OCI-LY3 (cell line): ENCODE measurements around the gene FBH1.
A peak's percentile ranks its signal among the peaks of the same experiment; 100 is the strongest.

Experiments
- H2AFZ ChIP-seq: fragments of 200-600, 300-600 bp; shearing (Covaris generic); 2 replicates; pipeline ENCODE4 v1.6.0; 2014; ENCODE audit warnings: antibody characterized with exemption, low read depth, low read length
- H3K27ac ChIP-seq: fragments of 200-600, 300-600 bp; sonication (generic); 2 replicates; pipeline ENCODE4 v1.5.1; 2014; ENCODE audit warnings: mild to moderate bottlenecking, low read length, moderate library complexity, mixed read lengths
- H3K27me3 ChIP-seq: fragments of 200-600, 300-600 bp; sonication (generic); 2 replicates; pipeline ENCODE4 v1.6.1; 2014; ENCODE audit warnings: low read depth, low read length, mixed read lengths
- H3K36me3 ChIP-seq: fragments of 200-600, 300-600 bp; sonication (generic); replicated peaks from 2 replicates; pipeline ENCODE3; 2014; ENCODE audit warnings: low read depth, low read length, mixed read lengths
- H3K4me1 ChIP-seq: fragments of 300-600, 200-600 bp; sonication (generic); 2 replicates; pipeline ENCODE4 v1.6.1; 2014; ENCODE audit warnings: low read length, mixed read lengths
- H3K4me2 ChIP-seq: fragments of 200-600, 300-600 bp; sonication (generic); 2 replicates; pipeline ENCODE4 v1.6.1; 2014; ENCODE audit warnings: low read length, mixed read lengths
- H3K4me3 ChIP-seq: fragments of 300-600, 200-600 bp; sonication (generic); 2 replicates; pipeline ENCODE4 v1.5.1; 2014; ENCODE audit warnings: antibody characterized with exemption, mild to moderate bottlenecking, low read length, moderate library complexity
- H3K79me2 ChIP-seq: fragments of 300-600, 200-600 bp; shearing (Covaris generic); 2 replicates; pipeline ENCODE4 v1.6.1; 2014; ENCODE audit warnings: mild to moderate bottlenecking, low read length, mixed read lengths
- H3K9ac ChIP-seq: fragments of 300-600, 200-600 bp; shearing (Covaris generic); 2 replicates; pipeline ENCODE4 v1.6.0; 2014; ENCODE audit warnings: mild to moderate bottlenecking, low read length, moderate library complexity
- H3K9me3 ChIP-seq: fragments of 200-600, 300-600 bp; shearing (Covaris generic); 2 replicates; pipeline ENCODE4 v1.6.1; 2014; ENCODE audit warnings: low read length, mixed read lengths; ENCODE audit not compliant: insufficient read depth
- H4K20me1 ChIP-seq: fragments of 200-600, 300-600 bp; sonication (generic); 2 replicates; pipeline ENCODE4 v1.6.1; 2016; ENCODE audit warnings: low read length, mixed read lengths; ENCODE audit not compliant: insufficient read depth
- EZH2phosphoT487 ChIP-seq: fragments of 200-600 bp; shearing (Covaris generic); IDR thresholded peaks from 2 replicates; pipeline ENCODE4 v1.6.1; 2018; ENCODE audit warnings: antibody characterized with exemption, mixed run types, low read depth
- TF ChIP-seq, protein P1 (sequence below): fragments of 200-600, 300-600 bp; sonication (generic); IDR thresholded peaks from 2 replicates; pipeline ENCODE4 v1.5.1; 2014; ENCODE audit warnings: antibody characterized with exemption, low read length, low read depth

FBH1 gene

DNA sequence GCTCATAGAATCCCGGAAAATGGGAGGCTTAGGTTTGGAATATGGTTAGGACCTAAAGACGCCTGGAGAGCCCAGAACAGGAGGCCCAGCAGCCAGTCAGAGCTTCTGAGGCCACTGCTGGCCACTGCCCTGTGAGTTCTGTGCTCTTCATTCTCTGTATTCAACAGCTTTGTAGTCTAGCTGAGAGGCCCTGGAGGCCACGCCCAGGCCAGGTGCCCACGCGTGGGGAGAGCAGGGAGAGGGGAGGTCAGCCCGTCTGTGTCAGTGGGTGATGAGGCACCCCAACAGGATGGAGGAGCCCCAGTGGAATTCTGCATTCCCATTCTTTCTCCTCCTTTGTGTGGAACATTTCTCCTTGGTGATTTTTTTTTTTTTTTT lies 58.2 kb downstream of the FBH1 start:
- no peak overlapping the region for H3K4me2 ChIP-seq
- TF ChIP-seq, protein P1, sequence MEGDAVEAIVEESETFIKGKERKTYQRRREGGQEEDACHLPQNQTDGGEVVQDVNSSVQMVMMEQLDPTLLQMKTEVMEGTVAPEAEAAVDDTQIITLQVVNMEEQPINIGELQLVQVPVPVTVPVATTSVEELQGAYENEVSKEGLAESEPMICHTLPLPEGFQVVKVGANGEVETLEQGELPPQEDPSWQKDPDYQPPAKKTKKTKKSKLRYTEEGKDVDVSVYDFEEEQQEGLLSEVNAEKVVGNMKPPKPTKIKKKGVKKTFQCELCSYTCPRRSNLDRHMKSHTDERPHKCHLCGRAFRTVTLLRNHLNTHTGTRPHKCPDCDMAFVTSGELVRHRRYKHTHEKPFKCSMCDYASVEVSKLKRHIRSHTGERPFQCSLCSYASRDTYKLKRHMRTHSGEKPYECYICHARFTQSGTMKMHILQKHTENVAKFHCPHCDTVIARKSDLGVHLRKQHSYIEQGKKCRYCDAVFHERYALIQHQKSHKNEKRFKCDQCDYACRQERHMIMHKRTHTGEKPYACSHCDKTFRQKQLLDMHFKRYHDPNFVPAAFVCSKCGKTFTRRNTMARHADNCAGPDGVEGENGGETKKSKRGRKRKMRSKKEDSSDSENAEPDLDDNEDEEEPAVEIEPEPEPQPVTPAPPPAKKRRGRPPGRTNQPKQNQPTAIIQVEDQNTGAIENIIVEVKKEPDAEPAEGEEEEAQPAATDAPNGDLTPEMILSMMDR: no peak
- no peak for TF ChIP-seq EZH2phosphoT487
- H3K4me1 ChIP-seq: no peaks in the 10 kb centered on the region
- no peaks in the 10 kb centered on the region for H3K79me2 ChIP-seq
- H3K36me3 ChIP-seq: no peaks in the 10 kb centered on the region
- H2AFZ ChIP-seq: no peak overlapping the region
- H3K4me3 ChIP-seq: no peak overlapping the region
- no peak overlapping the region for H3K27ac ChIP-seq
- H3K9ac ChIP-seq: no peak overlapping the region
- no peaks in the 10 kb centered on the region for H3K9me3 ChIP-seq
- H4K20me1 ChIP-seq: no peaks in the 10 kb centered on the region
- no peaks in the 10 kb centered on the region for H3K27me3 ChIP-seq

DNA sequence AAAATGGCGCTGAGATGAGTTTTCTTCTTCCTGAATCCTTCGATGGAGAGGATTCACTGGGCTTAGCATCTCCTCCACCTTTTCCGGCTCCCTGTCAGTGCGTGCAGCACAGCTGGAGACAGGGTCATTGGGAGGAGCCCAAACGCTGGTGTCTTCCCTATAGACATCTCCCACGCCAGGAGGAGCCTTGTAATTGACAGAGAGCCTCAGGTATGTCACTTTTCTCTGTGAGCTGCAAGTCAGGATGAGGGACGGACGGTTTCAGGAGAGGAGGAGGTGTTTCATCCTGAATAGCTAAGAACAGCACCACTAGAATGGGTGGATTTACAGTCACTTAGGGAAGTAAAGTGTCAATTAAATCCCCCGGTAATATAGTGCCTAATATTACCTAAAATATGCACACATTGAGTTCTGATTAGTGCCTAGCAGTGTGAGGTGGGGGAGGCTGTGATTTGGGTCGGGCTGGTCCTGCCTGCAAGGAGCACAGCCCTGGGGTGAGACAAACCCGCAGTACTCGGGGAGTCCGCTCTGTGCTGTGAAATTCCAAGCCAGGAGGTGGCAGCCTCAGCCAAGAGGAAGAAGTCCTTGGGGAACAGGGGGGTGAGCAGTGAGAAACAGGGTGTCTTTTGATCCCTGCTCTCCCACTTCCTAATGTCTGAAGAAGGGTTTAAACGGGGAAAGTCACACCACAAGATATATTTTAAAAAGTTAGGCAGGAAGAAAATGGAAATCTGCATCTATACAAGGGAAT lies 59.1 kb downstream of the FBH1 start:
- Histone ChIP-seq H3K27me3 (no peaks in the 10 kb centered on the region), H3K9me3 (no peaks in the 10 kb centered on the region), H3K9ac (no peak overlapping the region), H3K4me3 (no peak overlapping the region), H2AFZ (no peak overlapping the region), H3K4me2 (no peak overlapping the region), H3K4me1 (no peaks in the 10 kb centered on the region), H4K20me1 (no peaks in the 10 kb centered on the region), H3K36me3 (no peaks in the 10 kb centered on the region), H3K27ac (no peak overlapping the region), H3K79me2 (no peaks in the 10 kb centered on the region)
- TF ChIP-seq EZH2phosphoT487: no peak
- TF ChIP-seq, protein P1: peak; percentile 36

DNA sequence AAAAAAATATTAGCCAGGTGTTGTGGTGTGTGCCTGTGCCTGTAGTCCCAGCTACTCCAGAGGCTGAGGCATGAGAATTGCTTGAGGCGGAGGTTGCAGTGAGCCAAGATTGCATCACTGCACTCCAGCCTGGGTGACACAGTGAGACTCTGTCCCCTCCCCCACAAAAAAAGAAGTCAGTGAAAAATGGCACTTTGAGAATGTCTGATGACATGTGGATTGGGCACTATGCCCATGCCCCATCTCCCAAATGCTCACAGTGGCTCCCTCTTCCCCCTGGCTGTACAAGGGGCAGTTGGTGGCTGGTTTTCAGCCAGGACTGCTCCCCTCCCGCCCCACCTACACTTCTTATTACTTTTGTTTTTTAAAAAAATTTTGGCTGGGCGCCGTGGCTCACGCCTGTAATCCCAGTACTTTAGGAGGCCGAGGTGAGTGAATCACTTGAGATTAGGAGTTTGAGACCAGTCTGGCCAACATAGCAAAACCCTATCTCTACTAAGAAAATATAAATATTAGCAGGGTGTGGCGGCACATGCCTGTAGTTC lies 61.2 kb downstream of the FBH1 start:
- H2AFZ ChIP-seq: no peak overlapping the region
- H3K79me2 ChIP-seq: no peaks in the 10 kb centered on the region
- H3K4me1 ChIP-seq: no peaks in the 10 kb centered on the region
- no peaks in the 10 kb centered on the region for H3K36me3 ChIP-seq
- no peaks in the 10 kb centered on the region for H4K20me1 ChIP-seq
- no peak for TF ChIP-seq EZH2phosphoT487
- TF ChIP-seq, protein P1: no peak
- no peaks in the 10 kb centered on the region for H3K9me3 ChIP-seq
- H3K27ac ChIP-seq: no peak overlapping the region
- H3K27me3 ChIP-seq: no peaks in the 10 kb centered on the region
- no peak overlapping the region for H3K9ac ChIP-seq
- H3K4me2 ChIP-seq: no peak overlapping the region
- no peak overlapping the region for H3K4me3 ChIP-seq

DNA sequence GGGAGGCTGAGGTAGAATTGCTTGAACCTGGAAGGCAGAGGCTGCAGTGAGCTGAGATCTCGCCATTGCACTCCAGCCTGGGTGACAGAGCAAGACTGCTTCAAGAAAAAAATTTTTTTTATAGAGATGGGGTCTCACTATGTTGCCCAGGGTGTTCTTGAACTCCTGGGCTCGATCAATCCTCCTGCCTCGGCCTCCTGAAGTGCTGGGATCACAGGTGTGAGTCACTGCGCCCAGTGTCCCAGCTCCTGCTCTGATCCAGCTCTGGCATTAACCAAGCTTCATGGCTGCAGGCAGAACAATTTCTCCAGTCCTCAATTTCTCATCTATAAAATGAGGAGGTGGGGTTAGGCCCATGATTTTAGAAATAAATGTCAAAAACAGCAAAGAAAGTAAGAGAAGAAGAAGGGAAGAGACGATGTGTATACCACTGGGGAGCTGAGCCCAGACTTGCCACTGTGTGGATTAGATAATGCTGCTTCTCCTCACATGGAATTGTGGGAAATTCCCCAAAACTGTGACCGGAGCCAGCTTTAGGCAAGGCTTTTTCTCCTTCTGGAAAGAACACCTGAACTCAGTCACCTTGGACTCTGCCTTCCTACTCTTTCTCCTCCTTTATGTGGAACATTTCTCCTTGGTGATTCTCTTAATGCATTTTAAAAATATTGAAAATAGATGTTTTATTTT lies 61.8 kb downstream of the FBH1 start:
- H3K36me3 ChIP-seq: peaks cover 3% of the 10 kb centered on the region
- no peak overlapping the region for H3K4me3 ChIP-seq
- H2AFZ ChIP-seq: no peak overlapping the region
- H3K9ac ChIP-seq: no peak overlapping the region
- H3K27ac ChIP-seq: no peak overlapping the region
- H3K4me1 ChIP-seq: no peaks in the 10 kb centered on the region
- no peaks in the 10 kb centered on the region for H4K20me1 ChIP-seq
- no peak overlapping the region for H3K4me2 ChIP-seq
- H3K9me3 ChIP-seq: no peaks in the 10 kb centered on the region
- TF ChIP-seq, protein P1: no peak
- no peak for TF ChIP-seq EZH2phosphoT487
- H3K79me2 ChIP-seq: no peaks in the 10 kb centered on the region
- no peaks in the 10 kb centered on the region for H3K27me3 ChIP-seq
